HS-5 (cell line): ENCODE data around the gene HOXB7.

Experiments
- DNase-seq: peaks from one replicate; pipeline ENCODE4 v3.0.0-alpha.2; 2012; ENCODE audit warnings: low read depth

The HOXB7 gene

GRCh38 chr17:48636177-48637018 is 25.6 kb upstream of the HOXB7 start:
- DNase-seq: no peak

- no peak for DNase-seq
These were observed 23.8 kb upstream of the HOXB7 start for GRCh38 chr17:48634493-48635208.

GRCh38 chr17:48633266-48633677 is 22.5 kb upstream of the HOXB7 start:
- no peak for DNase-seq

GRCh38 chr17:48632579-48633265 is 21.9 kb upstream of the HOXB7 start:
- DNase-seq: no peak

GRCh38 chr17:48631693-48632578 is 21.1 kb upstream of the HOXB7 start:
- no peak for DNase-seq

GRCh38 chr17:48630925-48631692 is 20.3 kb upstream of the HOXB7 start:
- DNase-seq: no peak

GRCh38 chr17:48630009-48630924 is 19.4 kb upstream of the HOXB7 start:
- no peak for DNase-seq

- no peak for DNase-seq
These were observed 18.6 kb upstream of the HOXB7 start for GRCh38 chr17:48629411-48629759.

- no peak for DNase-seq
These were observed 18.0 kb upstream of the HOXB7 start for GRCh38 chr17:48628649-48629410.

- no peak for DNase-seq
These were observed 17.1 kb upstream of the HOXB7 start for GRCh38 chr17:48627623-48628521.

- DNase-seq: no peak
These were observed 16.3 kb upstream of the HOXB7 start for GRCh38 chr17:48627118-48627597.

- DNase-seq: no peak
These were observed 15.7 kb upstream of the HOXB7 start, which contains the start of gene HOXB9 for GRCh38 chr17:48626245-48627117. HOXB9 (minus strand) TSS chr17:48626358; CDS start chr17:48626269, 89 bp downstream.

GRCh38 chr17:48625495-48626244 is 14.9 kb upstream of the HOXB7 start:
- DNase-seq: no peak

GRCh38 chr17:48624544-48625494 is 14.0 kb upstream of the HOXB7 start:
- DNase-seq: no peak

GRCh38 chr17:48624118-48624517 is 13.3 kb upstream of the HOXB7 start:
- no peak for DNase-seq
